ENCODE data around the gene UVSSA. TPM values are rescaled to one million over a fixed set of nuclear protein-coding genes. Genes with fewer than 3 reads are reported as not detected.

Gene UVSSA
- total and polyA plus RNA-seq, 9 of the 15 experiments (the other 6 are each of a cell fraction or from before 2014, with no cell fraction given) = 0.21 to 14.6 (median 3.3) TPM

DNA sequence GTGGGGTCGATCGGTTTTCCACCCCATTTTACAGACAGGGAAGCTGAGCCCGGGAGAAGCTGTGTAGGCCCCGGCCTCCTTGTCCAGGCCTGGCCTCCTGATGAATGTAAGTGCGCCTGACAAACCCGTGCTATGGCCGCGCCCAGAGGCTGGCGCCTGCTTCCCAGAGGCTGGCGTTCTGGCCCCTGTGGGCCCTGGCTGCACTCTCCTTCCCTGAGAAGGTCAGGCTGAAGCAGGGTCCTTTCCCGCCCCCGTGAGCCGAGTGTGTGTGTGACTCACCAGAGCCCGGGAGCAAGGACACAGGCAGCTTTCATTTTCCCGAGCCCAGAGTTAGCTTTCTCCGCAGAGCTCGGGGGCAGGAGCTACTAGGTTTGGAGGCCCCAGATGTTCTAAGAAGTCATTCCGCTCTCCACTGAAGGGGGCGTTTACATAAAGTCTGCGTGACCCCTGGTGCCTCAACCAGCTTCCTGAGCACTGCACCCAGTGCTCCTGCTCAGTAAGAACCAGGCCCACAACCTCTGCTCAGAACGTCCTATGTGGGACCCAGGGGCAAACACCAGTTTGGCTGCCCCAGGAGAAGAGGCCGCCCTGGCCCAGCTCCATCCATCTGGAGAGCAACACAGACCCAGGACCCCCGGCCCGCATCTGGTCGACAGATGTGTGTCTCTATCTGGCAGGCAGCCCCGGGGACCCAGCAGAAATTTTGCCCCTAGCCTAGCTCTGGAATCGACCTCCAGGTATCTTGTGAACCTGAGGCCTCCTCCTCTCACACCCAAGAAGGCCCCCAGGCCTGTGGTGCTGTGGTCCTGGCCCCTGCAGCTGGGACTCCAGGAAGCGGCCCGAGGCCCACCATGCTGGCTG is 13.6 kb downstream of the UVSSA start:
- no peak overlapping the region for H2AFZ ChIP-seq (ENCODE audit: low read depth, low read length)
- H3K9me1 ChIP-seq (ENCODE audit: control insufficient read depth, insufficient read depth, low read length) = peaks cover 5% of the 10 kb centered on the region
- H3K4me3 ChIP-seq = no peak overlapping the region
- DNase-seq (ENCODE audit: extremely low read depth in 1 of 4, low spot score in 3 of 4) (no peak), FAIRE-seq (no peak), ATAC-seq (no peak)
- no peaks in the 10 kb centered on the region for H3K79me2 ChIP-seq (ENCODE audit: control insufficient read depth, insufficient read depth, low read length)
- H3K27me3 ChIP-seq (ENCODE audit: control insufficient read depth in 2 of 2, insufficient read depth in 2 of 2, low read length in 2 of 2) = no peaks in the 10 kb centered on the region
- H3K36me3 ChIP-seq (ENCODE audit: control insufficient read depth, insufficient read depth, low read length) = peaks cover 14% of the 10 kb centered on the region; the same call in 2 of the 3 replicates
- intact Hi-C loops (cut with micrococcal nuclease) = no loop called here
- TF ChIP-seq EGR1 (conservative IDR thresholded peaks at IDR 0.05) (peak; percentile 40; the same call in 1 of the 2 replicates), PML (IDR thresholded peaks at IDR 0.05; ENCODE audit: low read length) (no peak)
- H4K20me1 ChIP-seq (replicated peaks; ENCODE audit: control insufficient read depth, insufficient read depth, low read length) = peaks cover 4% of the 10 kb centered on the region; the same call in 1 of the 2 replicates
- H3K9ac ChIP-seq (ENCODE audit: insufficient read depth in 1 of 2, low read depth in 2 of 2, low read length in 2 of 2) = peak overlapping the region in 1 of 2 experiments; percentile 7; a peak in 1 of 4 replicates
- H3K4me1 ChIP-seq (replicated peaks in 1 of 2; ENCODE audit: control insufficient read depth in 2 of 2, insufficient read depth in 2 of 2, low read length in 2 of 2) = peaks cover 0 to 40% of the 10 kb centered on the region in 2 experiments; a peak in 2 of 5 replicates
- no peaks in the 10 kb centered on the region for H3K9me3 ChIP-seq (replicated peaks; ENCODE audit: control insufficient read depth, insufficient read depth, low read depth, low read length)
- 85% methylated on average over 16 of the region's 29 CpGs for WGBS (ENCODE audit: insufficient coverage, low coverage, missing lambda C conversion rate)
- ChIA-PET POLR2A (interaction anchor here (1.0 to 1.4 kb wide), 2 partner anchors 15 to 29 kb away, joined by 3 read pairs; no protein-coding TSS in a partner anchor), CTCF (ENCODE audit: low intra/inter-chr PET ratio) (no interaction called here)
- no peak overlapping the region for H3K4me2 ChIP-seq (ENCODE audit: insufficient read depth, low read length)
- in situ Hi-C loops (cut with MboI) = no loop called here
- H3K27ac ChIP-seq (ENCODE audit: extremely low read depth, low read depth, low read length) = no peak overlapping the region
- BruUV-seq (replicated peaks) = no TSS peak

DNA sequence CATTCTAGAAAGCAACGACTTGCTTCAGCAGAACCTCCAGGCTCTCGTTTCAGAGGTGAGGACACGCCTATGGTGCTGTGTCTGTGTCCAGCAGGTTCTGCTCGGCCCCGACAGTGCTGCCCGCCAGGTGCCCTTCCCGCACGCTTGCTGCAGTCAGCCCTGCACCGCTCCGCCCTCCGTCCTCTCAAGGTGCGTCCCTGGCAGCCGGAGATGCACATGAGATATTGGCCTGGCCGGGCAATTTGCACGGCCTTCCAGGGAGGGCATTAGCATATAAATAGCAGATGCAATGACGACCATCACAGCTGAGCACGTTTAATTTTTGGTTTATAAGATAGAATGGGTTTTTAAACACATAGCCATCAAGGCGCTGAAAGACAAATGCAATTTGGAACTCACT is 14.4 kb downstream of the UVSSA start:
- Histone ChIP-seq H3K27ac (ENCODE audit: extremely low read depth, low read depth, low read length) (no peak overlapping the region), H3K9ac (ENCODE audit: insufficient read depth in 1 of 2, low read depth in 2 of 2, low read length in 2 of 2) (no peak overlapping the region), H3K36me3 (ENCODE audit: control insufficient read depth, insufficient read depth, low read length) (peaks cover 8% of the 10 kb centered on the region; the same call in 2 of the 3 replicates), H4K20me1 (replicated peaks; ENCODE audit: control insufficient read depth, insufficient read depth, low read length) (peaks cover 3% of the 10 kb centered on the region; the same call in 1 of the 2 replicates), H3K4me3 (no peak overlapping the region), H2AFZ (ENCODE audit: low read depth, low read length) (no peak overlapping the region), H3K79me2 (ENCODE audit: control insufficient read depth, insufficient read depth, low read length) (no peaks in the 10 kb centered on the region), H3K27me3 (ENCODE audit: control insufficient read depth in 2 of 2, insufficient read depth in 2 of 2, low read length in 2 of 2) (no peaks in the 10 kb centered on the region), H3K9me3 (replicated peaks; ENCODE audit: control insufficient read depth, insufficient read depth, low read depth, low read length) (no peaks in the 10 kb centered on the region), H3K4me2 (ENCODE audit: insufficient read depth, low read length) (no peak overlapping the region), H3K9me1 (ENCODE audit: control insufficient read depth, insufficient read depth, low read length) (peaks cover 5% of the 10 kb centered on the region), H3K4me1 (replicated peaks in 1 of 2; ENCODE audit: control insufficient read depth in 2 of 2, insufficient read depth in 2 of 2, low read length in 2 of 2) (peaks cover 0 to 35% of the 10 kb centered on the region in 2 experiments; a peak in 2 of 5 replicates)
- in situ Hi-C loops (cut with MboI) (no loop called here), intact Hi-C loops (cut with micrococcal nuclease) (no loop called here)
- DNase-seq (ENCODE audit: extremely low read depth in 1 of 4, low spot score in 3 of 4) (no peak), FAIRE-seq (no peak), ATAC-seq (no peak)
- BruUV-seq (replicated peaks) = no TSS peak
- 76% methylated on average over 17 of the region's 18 CpGs for WGBS (ENCODE audit: insufficient coverage, low coverage, missing lambda C conversion rate)
- ChIA-PET POLR2A (interaction anchor here (1.4 kb wide), 1 partner anchor 14 kb away, joined by 3 read pairs; no protein-coding TSS in a partner anchor), CTCF (ENCODE audit: low intra/inter-chr PET ratio) (no interaction called here)
- no peak for TF ChIP-seq ZZZ3 (IDR thresholded peaks at IDR 0.05)
- TF ChIP-seq, protein P1, sequence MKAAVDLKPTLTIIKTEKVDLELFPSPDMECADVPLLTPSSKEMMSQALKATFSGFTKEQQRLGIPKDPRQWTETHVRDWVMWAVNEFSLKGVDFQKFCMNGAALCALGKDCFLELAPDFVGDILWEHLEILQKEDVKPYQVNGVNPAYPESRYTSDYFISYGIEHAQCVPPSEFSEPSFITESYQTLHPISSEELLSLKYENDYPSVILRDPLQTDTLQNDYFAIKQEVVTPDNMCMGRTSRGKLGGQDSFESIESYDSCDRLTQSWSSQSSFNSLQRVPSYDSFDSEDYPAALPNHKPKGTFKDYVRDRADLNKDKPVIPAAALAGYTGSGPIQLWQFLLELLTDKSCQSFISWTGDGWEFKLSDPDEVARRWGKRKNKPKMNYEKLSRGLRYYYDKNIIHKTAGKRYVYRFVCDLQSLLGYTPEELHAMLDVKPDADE (conservative IDR thresholded peaks at IDR 0.05; ENCODE audit: control insufficient read depth, low read depth, low read length) = no peak
- TF ChIP-seq ZNF184 (CRISPR knock-in tag; IDR thresholded peaks at IDR 0.05) = no peak
- TF ChIP-seq, protein P2, sequence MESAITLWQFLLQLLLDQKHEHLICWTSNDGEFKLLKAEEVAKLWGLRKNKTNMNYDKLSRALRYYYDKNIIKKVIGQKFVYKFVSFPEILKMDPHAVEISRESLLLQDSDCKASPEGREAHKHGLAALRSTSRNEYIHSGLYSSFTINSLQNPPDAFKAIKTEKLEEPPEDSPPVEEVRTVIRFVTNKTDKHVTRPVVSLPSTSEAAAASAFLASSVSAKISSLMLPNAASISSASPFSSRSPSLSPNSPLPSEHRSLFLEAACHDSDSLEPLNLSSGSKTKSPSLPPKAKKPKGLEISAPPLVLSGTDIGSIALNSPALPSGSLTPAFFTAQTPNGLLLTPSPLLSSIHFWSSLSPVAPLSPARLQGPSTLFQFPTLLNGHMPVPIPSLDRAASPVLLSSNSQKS (CRISPR knock-in tag; IDR thresholded peaks at IDR 0.05) = no peak
- no peak for TF ChIP-seq NFIX (CRISPR knock-in tag; IDR thresholded peaks at IDR 0.05; ENCODE audit: low read depth)
- TF ChIP-seq TAF7 (tag; IDR thresholded peaks at IDR 0.05) = no peak
- TF ChIP-seq, protein P3, sequence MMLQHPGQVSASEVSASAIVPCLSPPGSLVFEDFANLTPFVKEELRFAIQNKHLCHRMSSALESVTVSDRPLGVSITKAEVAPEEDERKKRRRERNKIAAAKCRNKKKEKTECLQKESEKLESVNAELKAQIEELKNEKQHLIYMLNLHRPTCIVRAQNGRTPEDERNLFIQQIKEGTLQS (IDR thresholded peaks at IDR 0.05) = no peak
- TF ChIP-seq, protein P3 (CRISPR knock-in tag; conservative IDR thresholded peaks at IDR 0.05) = no peak
- TF ChIP-seq HOXB6 (CRISPR knock-in tag; IDR thresholded peaks at IDR 0.05; ENCODE audit: borderline replicate concordance) = no peak

Measured in K562 (cell line).